GM12891 (cell line): Measurements from ENCODE around the gene FAF1.
A peak's percentile ranks its signal among the peaks of the same experiment; 100 is the strongest.
"Not testable (repeated sequence)": the region's sequence is repeated elsewhere in the genome, so short reads cannot be mapped to it uniquely, and the experiment has no call there.

Experiments used
- DNase-seq: peaks from one replicate; pipeline ENCODE4 v3.0.0; 2011; ENCODE audit warnings: low spot score; ENCODE audit not compliant: insufficient read length
- FAIRE-seq: peaks from 2 replicates; lab custom pipeline; 2011; peaks lifted over from hg19 to GRCh38; lab: Jason Lieb, UNC
- PAX5 ChIP-seq: IDR thresholded peaks from 2 replicates; pipeline ENCODE4 v1.6.1; 2011; ENCODE audit warnings: low read length, moderate library complexity, mild to moderate bottlenecking; ENCODE audit not compliant: insufficient read depth, severe bottlenecking
- POLR2A ChIP-seq: IDR thresholded peaks from 2 replicates; pipeline ENCODE4 v1.6.1; 2011; ENCODE audit warnings: low read depth, low read length, control low read depth
- POLR2AphosphoS5 ChIP-seq: IDR thresholded peaks from 2 replicates; pipeline ENCODE4 v1.6.1; 2011; ENCODE audit warnings: low read depth, low read length, control low read depth
- POU2F2 ChIP-seq: IDR thresholded peaks from 2 replicates; pipeline ENCODE4 v1.6.1; 2011; ENCODE audit warnings: low read depth, mild to moderate bottlenecking, control low read depth, low read length, moderate library complexity
- SPI1 ChIP-seq: IDR thresholded peaks from 2 replicates; pipeline ENCODE4 v1.6.1; 2011; ENCODE audit warnings: low read depth, low read length, control low read depth
- TAF1 ChIP-seq: IDR thresholded peaks from 2 replicates; pipeline ENCODE4 v1.6.1; 2011; ENCODE audit warnings: low read depth, low read length, control low read depth

FAF1 gene

DNA sequence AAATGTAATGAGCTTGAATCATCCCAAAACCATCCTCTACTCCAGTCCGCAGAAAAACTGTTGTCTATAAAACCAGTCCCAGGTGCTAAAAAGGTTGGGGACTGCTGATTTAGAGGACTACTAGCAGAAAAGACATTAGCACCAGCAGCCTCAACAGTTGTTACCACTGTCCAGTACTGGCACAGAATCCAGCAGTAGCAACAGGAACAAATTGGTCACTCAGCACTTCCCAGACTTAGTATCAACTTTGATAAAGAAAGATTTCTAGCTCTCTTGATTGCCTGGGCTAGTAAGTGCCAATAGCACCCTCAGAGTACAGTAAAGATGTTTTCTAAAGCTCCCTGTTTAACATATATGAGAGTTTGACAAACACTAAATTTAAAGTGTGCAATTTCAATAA lies 127.9 kb downstream of the FAF1 start:
- DNase-seq (no peak), FAIRE-seq (peak; percentile 9)
- TF ChIP-seq POU2F2: no peak
- no peak for TF ChIP-seq SPI1
- TF ChIP-seq POLR2A: no peak
- no peak for TF ChIP-seq TAF1
- TF ChIP-seq PAX5: no peak
- no peak for TF ChIP-seq POLR2AphosphoS5

DNA sequence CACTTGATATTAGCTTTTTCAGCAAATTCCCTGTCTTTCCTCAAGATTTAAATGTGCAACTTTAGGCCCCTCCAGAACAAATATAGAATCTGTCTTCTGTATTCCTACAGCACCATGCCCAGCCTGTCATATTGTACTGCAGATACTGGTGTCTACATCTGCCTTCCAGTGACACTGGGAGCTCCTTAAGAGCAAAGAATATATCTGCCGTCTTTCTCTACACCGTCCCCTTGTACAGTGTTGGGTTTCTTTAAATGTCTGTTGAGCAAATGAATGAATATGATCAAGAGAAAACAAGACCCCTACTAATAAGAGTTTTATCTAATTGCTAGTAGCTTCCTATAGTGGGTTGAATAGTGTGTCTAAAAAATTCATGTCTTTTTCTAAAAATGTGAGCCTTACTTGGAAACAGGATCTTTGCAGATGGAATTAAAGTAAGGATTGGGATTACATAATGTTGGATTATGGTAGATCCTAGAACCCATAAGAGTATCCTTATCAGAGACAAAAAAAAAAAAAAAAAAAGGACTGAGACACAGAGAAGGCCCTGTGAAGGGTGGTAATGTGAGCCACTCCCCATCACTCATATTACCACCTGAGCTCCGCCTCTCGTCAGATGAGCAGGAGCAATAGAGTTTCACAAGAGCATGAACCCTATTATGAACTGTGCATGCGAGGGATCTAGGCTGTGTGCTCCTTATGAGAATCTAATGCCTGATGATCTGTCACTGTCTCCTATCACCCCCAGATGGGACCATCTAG lies 128.6 kb downstream of the FAF1 start:
- TF ChIP-seq SPI1 (no peak), POLR2AphosphoS5 (no peak), POLR2A (no peak), POU2F2 (no peak), PAX5 (no peak), TAF1 (no peak)
- no peak for DNase-seq
- FAIRE-seq: no peak

GRCh38 chr1:50830621-50831020 lies 129.4 kb downstream of the FAF1 start:
- no peak for TF ChIP-seq PAX5
- no peak for TF ChIP-seq POLR2A
- no peak for TF ChIP-seq SPI1
- TF ChIP-seq TAF1: no peak
- TF ChIP-seq POLR2AphosphoS5: no peak
- no peak for TF ChIP-seq POU2F2
- DNase-seq (no peak), FAIRE-seq (no peak)

GRCh38 chr1:50829014-50829958 lies 130.8 kb downstream of the FAF1 start:
- no peak for DNase-seq
- TF ChIP-seq PAX5: no peak
- no peak for TF ChIP-seq POLR2AphosphoS5
- TF ChIP-seq POLR2A: no peak
- TF ChIP-seq POU2F2: no peak
- no peak for TF ChIP-seq TAF1
- no peak for TF ChIP-seq SPI1
- FAIRE-seq: no peak

- TF ChIP-seq POLR2A (no peak), TAF1 (no peak), PAX5 (no peak), POLR2AphosphoS5 (no peak), SPI1 (no peak), POU2F2 (no peak)
- DNase-seq (no peak), FAIRE-seq (no peak)
These were observed 132.5 kb downstream of the FAF1 start for GRCh38 chr1:50827546-50827945.

DNA sequence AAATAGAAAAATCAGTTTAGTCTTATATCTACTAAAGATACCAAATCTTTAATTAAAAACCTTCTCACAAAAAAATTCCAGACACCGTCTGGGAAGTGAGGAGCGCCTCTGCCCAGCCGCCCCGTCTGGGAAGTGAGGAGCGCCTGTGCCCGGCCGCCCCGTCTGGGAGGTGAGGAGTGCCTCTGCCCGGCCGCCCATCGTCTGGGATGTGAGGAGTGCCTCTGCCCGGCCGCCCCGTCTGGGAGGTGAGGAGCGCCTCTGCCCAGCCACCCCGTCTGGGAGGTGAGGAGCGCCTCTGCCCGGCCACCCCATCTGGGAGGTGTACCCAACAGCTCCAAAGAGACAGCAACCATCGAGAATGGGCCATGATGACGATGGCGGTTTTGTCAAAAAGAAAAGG lies 133.3 kb downstream of the FAF1 start:
- FAIRE-seq, DNase-seq: not testable (repeated sequence)

DNA sequence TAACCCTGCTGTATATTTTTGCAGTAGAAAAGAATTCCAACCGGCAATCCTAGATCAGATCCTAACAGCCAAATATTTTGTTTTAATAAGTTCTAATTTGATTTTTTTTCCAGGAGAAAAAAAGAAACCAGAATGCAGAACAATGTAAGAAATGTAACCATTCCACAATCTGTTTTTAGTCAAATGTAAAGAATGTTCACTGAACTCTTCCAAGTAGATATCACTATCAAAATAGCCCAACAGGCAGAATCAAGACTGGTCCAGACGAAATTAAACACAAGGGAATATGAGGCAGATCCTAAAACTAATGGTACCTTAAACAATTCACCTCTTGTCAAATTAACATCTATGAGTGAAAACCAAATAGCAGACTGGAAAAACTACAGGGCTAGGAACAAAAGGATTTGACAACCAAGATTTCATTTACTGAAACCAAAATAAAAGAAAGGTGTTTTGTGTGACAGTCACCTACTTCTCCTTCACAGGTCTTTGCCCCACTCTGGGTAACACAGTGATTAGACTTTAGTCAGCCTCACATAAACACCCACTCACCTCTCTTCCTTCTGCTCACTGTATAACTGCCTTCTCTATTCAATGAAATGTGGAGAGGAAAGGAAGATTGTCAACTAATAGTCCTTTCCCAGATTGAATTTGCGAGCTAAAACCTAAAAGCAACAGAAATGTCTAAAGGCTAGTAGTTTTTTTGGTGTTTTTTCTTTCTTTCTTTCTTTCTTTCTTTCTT lies 137.9 kb downstream of the FAF1 start:
- DNase-seq (no peak), FAIRE-seq (peak; percentile 16)
- TF ChIP-seq TAF1 (no peak), POU2F2 (no peak), POLR2A (no peak), POLR2AphosphoS5 (no peak), SPI1 (no peak), PAX5 (no peak)

DNA sequence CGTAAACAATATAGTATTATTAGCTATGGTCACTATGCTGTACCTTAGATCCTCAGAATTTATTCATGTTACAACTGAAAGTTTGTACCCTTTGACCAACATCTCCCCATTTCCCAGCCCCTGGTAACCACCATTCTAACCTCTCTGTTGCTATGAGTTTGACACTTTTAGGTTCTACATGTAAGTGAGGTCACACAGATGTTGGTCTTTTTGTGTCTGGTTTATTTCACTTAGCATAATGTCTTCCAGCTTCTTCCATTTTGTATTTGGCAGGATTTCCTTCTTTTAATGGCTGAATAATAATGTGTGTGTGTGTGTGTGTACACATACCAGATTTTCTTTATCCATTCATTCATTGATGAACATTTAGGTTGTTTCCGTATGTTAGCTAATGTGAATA lies 139.5 kb downstream of the FAF1 start:
- no peak for DNase-seq

GRCh38 chr1:50812346-50812745 lies 147.7 kb downstream of the FAF1 start:
- no peak for TF ChIP-seq PAX5
- TF ChIP-seq POU2F2: no peak
- no peak for TF ChIP-seq TAF1
- TF ChIP-seq POLR2AphosphoS5: no peak
- no peak for TF ChIP-seq POLR2A
- no peak for TF ChIP-seq SPI1
- FAIRE-seq (no peak), DNase-seq (no peak)

More for the DNA sequence above, 139.5 kb downstream of the FAF1 start:
- peak; percentile 57 for FAIRE-seq
- no peak for TF ChIP-seq SPI1
- TF ChIP-seq TAF1: no peak
- TF ChIP-seq POU2F2: no peak
- no peak for TF ChIP-seq POLR2A
- TF ChIP-seq PAX5: no peak
- TF ChIP-seq POLR2AphosphoS5: no peak
